Osteocyte (in vitro differentiated cells): ENCODE measurements around the gene ARHGEF19. TPM values are rescaled to one million over a fixed set of nuclear protein-coding genes. Genes with fewer than 3 reads are reported as not detected.

Experiments
- DNase-seq: peaks from one replicate; pipeline ENCODE4 v3.0.0; 2021; ENCODE audit warnings: mixed read lengths; ENCODE audit not compliant: unreplicated experiment; ENCODE audit errors: extremely low spot score
- H3K27ac Mint-ChIP-seq: one replicate; pipeline ENCODE4 v1.8.0; 2021; ENCODE audit warnings: mild to moderate bottlenecking, mixed read lengths; ENCODE audit not compliant: unreplicated experiment
- H3K27me3 Mint-ChIP-seq: one replicate; pipeline ENCODE4 v1.8.0; 2021; ENCODE audit warnings: mixed read lengths; ENCODE audit not compliant: unreplicated experiment
- H3K36me3 Mint-ChIP-seq: one replicate; pipeline ENCODE4 v1.8.0; 2021; ENCODE audit warnings: mixed read lengths; ENCODE audit not compliant: unreplicated experiment
- H3K4me1 Mint-ChIP-seq: one replicate; pipeline ENCODE4 v1.8.0; 2021; ENCODE audit warnings: mixed read lengths; ENCODE audit not compliant: unreplicated experiment
- H3K4me3 Mint-ChIP-seq: one replicate; pipeline ENCODE4 v1.8.0; 2021; ENCODE audit warnings: mild to moderate bottlenecking, moderate library complexity, mixed read lengths; ENCODE audit not compliant: unreplicated experiment
- H3K9me3 Mint-ChIP-seq: one replicate; pipeline ENCODE4 v1.8.0; 2021; ENCODE audit warnings: mixed read lengths; ENCODE audit not compliant: unreplicated experiment
- total RNA-seq: library from RNA; stranded (reverse); gene quantifications from 2 replicates; pipeline ENCODE4 v1.2.1, GENCODE V29; 2021
- TF ChIP-seq, protein P1 (sequence below): fragments of 200-600 bp; sonication (generic); IDR thresholded peaks from 2 replicates; pipeline ENCODE4 v1.5.0; 2021; ENCODE audit warnings: antibody characterized with exemption, mild to moderate bottlenecking, moderate library complexity

The ARHGEF19 gene
- total RNA-seq, 1 donor from 2014 or later = 8.5 TPM

DNA sequence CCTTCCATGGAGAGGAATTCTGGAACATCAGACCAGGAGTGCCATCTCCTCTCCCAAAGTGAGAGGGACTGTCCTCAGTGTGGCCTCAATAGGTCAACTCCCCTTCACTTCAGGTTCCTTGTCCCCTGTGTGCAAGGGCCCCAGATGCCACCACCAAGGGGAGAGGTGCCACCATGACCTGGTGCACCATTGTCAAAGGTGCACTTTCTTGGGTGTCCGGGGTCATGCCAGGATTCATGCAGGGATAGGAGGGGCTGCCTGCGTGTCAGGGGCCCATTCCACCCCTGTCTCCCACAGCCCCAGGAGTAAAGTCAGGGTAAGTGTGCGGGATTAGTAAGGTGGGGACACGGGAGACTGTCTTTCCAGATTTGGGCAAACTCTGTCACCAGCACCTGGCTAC, 35.1 kb downstream of the ARHGEF19 start:
- H3K4me1 Mint-ChIP-seq = peaks cover 91% of the 10 kb centered on the region
- peak overlapping the region; percentile 97 for H3K27ac Mint-ChIP-seq
- no peaks in the 10 kb centered on the region for H3K36me3 Mint-ChIP-seq
- TF ChIP-seq, protein P1, sequence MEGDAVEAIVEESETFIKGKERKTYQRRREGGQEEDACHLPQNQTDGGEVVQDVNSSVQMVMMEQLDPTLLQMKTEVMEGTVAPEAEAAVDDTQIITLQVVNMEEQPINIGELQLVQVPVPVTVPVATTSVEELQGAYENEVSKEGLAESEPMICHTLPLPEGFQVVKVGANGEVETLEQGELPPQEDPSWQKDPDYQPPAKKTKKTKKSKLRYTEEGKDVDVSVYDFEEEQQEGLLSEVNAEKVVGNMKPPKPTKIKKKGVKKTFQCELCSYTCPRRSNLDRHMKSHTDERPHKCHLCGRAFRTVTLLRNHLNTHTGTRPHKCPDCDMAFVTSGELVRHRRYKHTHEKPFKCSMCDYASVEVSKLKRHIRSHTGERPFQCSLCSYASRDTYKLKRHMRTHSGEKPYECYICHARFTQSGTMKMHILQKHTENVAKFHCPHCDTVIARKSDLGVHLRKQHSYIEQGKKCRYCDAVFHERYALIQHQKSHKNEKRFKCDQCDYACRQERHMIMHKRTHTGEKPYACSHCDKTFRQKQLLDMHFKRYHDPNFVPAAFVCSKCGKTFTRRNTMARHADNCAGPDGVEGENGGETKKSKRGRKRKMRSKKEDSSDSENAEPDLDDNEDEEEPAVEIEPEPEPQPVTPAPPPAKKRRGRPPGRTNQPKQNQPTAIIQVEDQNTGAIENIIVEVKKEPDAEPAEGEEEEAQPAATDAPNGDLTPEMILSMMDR = no peak
- DNase-seq = no peak
- no peak overlapping the region for H3K4me3 Mint-ChIP-seq
- H3K9me3 Mint-ChIP-seq = no peaks in the 10 kb centered on the region
- H3K27me3 Mint-ChIP-seq = no peaks in the 10 kb centered on the region

DNA sequence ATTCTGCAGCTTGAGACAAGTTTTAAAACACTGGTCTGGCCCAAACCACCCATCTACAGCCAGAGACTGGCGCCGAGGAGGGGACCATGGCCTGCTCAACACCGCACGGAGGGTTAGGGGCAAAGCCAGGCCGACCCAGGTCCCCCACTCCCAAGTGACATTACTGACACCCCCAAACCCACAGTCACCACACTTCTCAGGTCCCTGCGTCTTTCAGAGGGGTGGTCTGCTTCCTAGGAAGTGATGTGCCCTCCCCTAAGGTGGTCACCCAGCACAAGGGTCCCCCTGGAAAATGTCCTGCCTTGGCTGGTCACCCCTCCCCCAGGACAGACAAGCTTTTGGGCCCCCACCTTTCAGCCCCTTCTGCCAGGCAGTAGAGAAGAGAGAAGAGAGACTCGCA, 35.8 kb downstream of the ARHGEF19 start:
- Mint-ChIP-seq H3K4me3 (peak overlapping the region; percentile 54), H3K36me3 (no peaks in the 10 kb centered on the region), H3K27me3 (no peaks in the 10 kb centered on the region), H3K9me3 (no peaks in the 10 kb centered on the region), H3K27ac (peak overlapping the region; percentile 97), H3K4me1 (peaks cover 89% of the 10 kb centered on the region)
- TF ChIP-seq, protein P1 = no peak
- no peak for DNase-seq

DNA sequence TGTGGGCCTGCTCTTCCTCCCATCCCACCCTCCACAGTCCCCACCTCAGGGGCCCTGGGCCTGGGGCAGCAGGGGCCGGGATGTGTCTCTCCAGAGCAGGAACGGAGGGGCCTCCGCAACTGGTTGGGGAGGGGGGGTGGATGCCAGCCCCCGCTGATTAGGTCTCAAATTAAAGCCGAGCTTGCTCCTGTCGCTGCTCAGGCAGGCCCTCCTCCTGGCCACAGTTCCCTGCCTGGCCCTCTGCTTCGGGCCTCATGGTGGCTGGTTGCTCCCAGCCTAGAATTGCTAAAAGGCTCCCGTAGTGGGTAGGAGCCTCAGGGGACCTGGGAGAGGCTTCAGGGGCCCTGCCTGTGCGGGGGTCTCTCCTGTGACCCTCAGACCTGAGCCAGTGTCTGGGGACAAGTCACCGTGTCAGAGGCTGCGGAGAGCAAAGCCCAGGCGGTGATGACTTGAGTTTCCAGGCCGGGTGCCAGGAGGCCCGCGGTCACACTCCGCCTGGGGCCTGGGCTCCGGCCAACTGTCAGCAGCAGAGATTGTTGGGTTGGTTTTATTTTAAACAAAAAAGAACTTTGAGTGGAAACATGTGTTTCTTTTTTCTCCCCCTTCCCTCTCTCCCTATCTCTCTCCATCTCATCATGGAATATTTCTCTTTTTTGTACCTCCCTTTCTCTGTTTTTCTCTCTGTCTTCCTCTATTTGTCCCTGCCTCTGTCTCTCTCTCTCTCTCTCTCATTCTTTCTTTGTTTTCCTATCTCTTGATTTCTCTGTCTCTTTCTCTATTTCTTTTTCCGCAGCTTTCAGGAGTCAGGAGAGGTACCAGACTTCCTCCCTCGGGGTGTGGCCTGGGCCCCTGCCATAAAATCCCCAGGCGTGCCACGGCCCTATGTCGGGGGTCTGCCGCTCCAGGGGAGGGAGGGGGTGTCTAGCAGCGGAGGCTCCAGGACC, 36.6 kb downstream of the ARHGEF19 start:
- H3K4me3 Mint-ChIP-seq = peak overlapping the region; percentile 54
- TF ChIP-seq, protein P1 = no peak
- peak overlapping the region; percentile 97 for H3K27ac Mint-ChIP-seq
- H3K9me3 Mint-ChIP-seq = no peaks in the 10 kb centered on the region
- no peaks in the 10 kb centered on the region for H3K36me3 Mint-ChIP-seq
- no peaks in the 10 kb centered on the region for H3K27me3 Mint-ChIP-seq
- H3K4me1 Mint-ChIP-seq = peaks cover 87% of the 10 kb centered on the region
- DNase-seq = peak; percentile 96

DNA sequence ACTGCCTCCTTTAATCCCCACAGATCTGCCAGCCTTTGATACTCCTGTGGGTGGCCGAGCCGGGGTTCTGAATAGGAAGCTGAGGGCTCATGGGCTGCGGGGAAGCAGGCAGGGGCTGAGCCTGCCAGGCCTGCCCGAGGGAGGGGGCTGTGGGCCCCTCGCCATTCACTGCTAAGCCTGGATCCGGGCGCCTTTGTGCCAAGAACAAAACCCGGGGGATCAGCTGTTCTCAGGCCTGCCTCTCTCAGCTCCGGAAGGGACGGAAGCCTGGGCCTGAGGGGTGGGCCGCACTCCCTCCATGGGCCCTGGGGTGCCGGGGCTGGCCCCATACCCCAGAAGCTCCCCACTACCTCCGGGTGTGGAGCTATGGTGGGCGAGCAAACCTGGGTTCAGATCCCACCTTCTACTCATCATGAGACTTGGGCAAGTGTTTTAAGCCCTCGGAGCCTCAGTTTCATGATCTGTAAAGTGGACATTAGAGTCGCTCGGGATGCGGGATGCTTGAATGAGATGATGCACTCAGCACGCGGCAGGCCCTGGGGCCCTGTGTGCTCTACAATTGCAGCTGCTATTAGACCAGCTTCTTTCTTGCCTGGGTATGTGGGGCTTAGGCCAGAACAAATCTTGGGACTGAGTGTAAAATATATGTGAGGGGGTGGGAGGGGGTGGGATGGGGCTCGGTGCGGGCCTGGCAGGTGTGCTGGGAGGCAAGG, 37.4 kb downstream of the ARHGEF19 start:
- no peak for DNase-seq
- H3K4me1 Mint-ChIP-seq = peaks cover 81% of the 10 kb centered on the region
- H3K36me3 Mint-ChIP-seq = no peaks in the 10 kb centered on the region
- TF ChIP-seq, protein P1 = no peak
- H3K27me3 Mint-ChIP-seq = no peaks in the 10 kb centered on the region
- peak overlapping the region; percentile 97 for H3K27ac Mint-ChIP-seq
- H3K9me3 Mint-ChIP-seq = no peaks in the 10 kb centered on the region
- no peak overlapping the region for H3K4me3 Mint-ChIP-seq
